CD1c-positive myeloid dendritic cell (primary cell): ENCODE results near the gene RGS11.
A peak's percentile ranks its signal among the peaks of the same experiment; 100 is the strongest.

ENCODE experiments used
- DNase-seq: peaks from one replicate; pipeline ENCODE4 v3.0.0-alpha.2; 2016; ENCODE audit errors: extremely low spot score

Gene RGS11

DNA sequence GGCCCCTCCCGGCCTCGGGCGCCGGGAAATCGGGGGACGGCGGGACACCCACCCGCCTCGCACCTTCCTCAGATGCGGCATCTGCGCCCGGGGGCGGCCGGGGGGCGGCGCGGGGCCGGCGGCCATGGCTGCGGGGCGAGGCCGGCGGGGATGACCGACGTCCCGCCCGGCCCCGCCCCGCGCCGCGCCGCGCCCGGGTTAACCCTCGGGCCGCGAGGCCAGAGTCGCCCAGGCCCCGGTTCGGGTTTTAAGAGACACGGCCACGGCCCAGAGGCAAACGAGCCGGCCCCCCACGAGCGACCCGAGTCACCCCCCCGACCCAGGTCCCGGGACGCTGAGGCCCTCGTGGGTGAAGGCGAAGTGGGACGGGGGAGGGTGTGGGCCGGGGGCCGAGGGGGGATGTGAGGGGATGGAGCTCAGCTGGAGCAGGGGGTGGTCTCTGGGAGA, at the start of gene RGS11:
Gene RGS11, minus strand, starts transcription at position 159 of the 447 bp plus-strand sequence. Its CDS starts 33 bp downstream, at position 126.
- DNase-seq: no peak

- peak; percentile 18 for DNase-seq
Observed at GRCh38 chr16:324451-325334, 48.9 kb upstream of the RGS11 start.

GRCh38 chr16:324201-324450, 48.4 kb upstream of the RGS11 start:
- no peak for DNase-seq

DNA sequence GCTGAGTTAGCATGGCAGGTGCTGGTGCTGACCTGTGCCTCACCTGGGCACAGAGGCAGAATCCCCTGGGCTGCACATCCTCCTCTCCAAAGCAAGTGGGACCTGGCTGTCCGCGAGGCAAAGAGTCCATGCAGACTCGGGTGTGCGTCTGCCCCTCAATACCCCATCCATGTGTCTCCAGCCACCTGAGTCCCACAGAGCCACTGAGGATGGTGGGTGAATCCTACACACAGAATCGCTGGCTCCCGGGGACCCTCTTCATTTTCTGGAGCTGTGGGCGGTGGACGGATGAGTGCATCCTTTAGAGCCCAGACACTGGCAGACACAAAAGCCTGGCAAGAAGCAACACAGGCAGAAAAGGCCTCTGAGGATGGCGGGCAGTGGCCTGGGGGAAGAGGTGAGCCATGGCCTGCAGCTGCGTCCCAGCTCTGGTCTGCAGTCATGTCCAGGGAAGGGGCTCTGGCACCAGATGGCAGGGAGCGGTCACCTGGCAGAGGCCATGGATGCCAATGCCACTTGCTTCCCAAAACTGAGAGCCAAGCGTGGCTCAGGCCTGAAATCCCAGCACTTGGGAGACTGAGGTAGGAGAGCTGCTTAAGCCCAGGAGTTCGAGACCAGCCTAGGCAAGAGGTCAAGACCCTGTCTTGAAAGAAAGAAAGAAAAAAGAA, 46.9 kb upstream of the RGS11 start:
- DNase-seq: no peak

- no peak for DNase-seq
Observed at GRCh38 chr16:321532-321931, 45.8 kb upstream of the RGS11 start.

- no peak for DNase-seq
Observed at GRCh38 chr16:320206-320605, 44.5 kb upstream of the RGS11 start.

DNA sequence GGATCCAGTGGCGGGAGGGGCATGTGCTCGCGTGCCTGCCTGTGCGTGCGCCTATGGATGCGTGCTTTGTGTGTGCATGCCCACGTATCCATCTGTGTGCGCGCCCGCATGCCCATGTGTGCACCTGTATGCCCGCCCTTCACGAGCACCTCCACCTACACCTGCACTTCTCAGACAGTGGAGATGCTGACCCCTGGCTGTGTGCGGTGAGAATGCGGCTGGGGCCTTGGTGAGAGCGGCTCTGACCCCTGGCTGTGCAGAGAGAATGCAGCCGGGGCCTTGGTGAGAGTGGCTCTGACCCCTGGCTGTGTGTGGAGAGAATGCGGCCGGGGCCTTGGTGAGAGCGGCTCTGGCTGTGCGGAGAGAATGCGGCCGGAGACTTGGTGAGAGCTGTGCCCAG, 42.9 kb upstream of the RGS11 start:
- DNase-seq: no peak

GRCh38 chr16:317583-317982, 41.8 kb upstream of the RGS11 start:
- DNase-seq: no peak

- no peak for DNase-seq
Observed at GRCh38 chr16:316741-317464, 41.2 kb upstream of the RGS11 start.

DNA sequence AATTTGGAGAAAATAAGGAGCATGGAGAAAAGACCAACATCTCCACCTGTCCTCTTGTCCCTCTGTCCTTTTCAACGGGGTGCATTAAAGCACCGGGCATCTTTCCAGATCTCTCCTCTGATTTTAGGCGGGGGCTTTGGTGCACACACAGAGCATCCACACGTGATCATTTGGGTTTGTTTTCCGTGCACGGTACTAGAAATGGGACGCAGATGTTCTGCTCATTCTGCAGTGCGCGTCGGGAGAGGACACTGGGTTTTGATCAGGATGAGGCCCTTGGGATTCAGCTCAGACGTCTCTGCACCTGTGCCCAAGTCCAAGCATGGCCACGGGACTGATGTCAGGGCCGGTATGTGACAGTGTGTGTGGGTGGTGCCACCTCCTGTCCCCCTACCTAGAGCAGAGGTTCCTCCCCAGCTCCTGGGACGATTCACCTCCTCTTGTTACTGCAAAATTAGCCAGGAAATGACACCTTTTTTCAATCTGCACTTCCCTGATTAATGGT, 39.1 kb upstream of the RGS11 start:
- DNase-seq: no peak

DNA sequence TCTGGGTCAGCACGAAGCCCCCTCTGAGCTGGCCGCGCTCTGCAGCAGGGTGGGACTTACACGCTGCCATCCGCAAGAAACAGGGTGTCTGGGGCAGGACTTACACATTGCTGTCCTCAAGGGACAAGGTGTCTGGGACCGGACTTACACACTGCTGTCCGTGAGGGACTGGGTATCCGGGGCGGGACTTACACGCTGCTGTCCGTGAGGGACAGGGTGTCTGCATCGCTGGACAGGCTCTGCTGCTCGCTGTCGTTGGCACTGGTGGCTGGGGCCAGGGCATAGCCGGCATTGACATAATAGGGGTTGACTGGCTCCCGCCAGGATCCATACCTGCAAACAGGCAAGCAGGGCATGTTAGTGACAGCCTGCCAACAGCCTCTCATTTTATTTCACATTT, 38.6 kb upstream of the RGS11 start:
- no peak for DNase-seq

DNA sequence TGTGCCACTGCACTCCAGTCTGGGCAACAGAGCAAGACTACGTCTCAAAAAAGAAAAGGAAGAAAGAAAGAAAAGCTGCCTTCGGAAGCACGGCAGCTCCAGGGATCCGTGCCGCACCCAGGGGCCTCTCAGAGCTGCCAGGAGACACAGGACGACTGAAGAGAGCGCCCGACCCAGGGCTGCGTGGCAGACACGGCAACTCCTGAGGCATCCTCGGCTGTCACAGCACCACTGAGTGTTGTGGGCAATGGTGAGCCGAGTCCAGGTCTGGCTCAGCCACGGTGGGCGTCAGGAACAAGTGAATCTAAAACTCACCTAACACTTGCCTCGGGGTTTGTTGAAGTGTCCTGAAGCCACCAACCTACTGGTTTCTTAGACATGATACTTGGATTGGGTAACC, 36.0 kb upstream of the RGS11 start:
- DNase-seq: no peak

GRCh38 chr16:309476-309875, 33.7 kb upstream of the RGS11 start:
- DNase-seq: no peak

DNA sequence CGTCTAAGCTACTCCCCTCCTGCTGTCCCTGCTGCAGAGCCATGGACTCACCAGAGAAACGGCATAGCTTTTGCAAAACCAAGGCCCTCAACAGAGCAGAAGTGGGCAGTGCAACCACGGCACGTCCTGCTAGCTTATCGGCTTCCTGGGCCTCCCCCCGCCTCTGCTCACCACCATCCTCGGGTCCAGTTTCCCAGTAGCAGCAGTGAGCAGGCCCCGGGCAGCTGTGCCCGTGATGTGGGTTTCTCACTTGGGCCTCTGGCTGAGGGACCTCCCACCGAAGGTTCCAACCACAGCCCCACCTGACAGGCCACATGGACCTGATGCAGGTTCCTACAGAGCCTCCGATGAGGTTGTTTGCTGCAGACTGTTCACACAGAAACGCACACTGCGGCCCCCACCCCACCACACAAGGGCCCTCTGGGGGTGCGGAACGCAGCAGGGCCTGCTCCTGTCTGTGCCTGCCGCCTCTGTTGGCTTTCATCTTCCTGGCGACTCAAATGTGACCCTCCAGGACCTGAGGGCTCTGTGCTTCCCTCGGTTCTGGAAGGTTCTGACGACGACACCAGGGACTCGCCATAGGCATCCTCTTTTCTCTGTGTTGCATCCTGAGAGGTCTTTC, 32.1 kb upstream of the RGS11 start:
- DNase-seq: no peak

DNA sequence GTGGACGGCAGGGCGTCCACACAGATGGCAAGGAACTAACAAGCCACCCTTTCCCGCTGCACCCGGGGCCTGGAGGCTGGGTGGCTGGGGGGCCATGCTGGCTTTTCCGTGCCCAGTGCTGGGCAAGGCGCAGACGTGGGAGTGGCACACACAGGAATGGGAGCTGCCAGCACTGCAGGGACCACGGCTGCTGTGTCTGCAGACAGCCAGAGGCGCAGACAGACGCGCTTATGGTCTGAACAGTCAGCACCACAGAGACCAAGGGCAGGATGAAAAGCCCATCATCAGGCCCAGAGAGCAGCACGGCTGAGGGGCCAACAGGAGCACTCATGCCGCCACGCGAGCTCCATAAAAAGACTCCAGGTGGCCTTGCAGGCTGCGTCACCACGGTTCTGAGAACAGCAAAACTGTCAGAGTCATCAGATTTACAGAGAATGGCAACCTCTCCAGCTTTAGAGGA, 31.2 kb upstream of the RGS11 start:
- DNase-seq: no peak

DNA sequence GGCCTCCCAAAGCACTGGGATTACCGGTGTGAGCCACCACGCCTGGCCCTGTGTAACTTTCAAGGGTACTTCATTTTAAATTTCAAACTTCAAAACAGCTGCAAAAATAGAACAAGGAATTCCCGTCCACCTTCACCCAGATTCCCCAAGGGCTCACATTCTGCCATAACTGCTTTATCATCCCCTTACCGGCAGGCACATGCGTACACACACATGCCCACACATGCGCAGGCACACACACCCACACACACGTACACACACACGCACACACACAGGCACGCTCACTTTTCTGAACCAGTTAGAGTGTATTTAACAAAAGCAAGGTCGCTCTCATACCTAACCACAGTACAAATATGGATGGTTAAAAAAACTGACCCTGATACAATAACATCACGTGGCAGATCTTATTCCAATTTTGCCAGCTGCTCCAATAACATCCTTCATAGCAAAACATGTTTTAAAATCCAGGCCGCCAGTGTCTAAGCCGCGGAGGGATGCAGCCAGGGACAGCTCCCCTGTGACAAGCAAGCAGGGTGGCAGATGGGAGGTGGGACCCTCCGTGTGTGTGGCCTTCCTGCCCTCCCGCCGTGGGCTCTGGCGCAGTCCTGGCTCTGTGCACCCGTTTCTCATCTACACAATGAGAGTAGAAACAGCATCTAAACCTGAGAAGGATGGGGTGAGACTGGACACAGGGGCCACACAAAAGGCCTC, 30.3 kb upstream of the RGS11 start:
- no peak for DNase-seq

- peak; percentile 26 for DNase-seq
Observed at GRCh38 chr16:303760-304505, 28.2 kb upstream of the RGS11 start.

- DNase-seq: no peak
Observed at GRCh38 chr16:301950-302349, 26.2 kb upstream of the RGS11 start.

- no peak for DNase-seq
Observed at GRCh38 chr16:301235-301634, 25.5 kb upstream of the RGS11 start.

DNA sequence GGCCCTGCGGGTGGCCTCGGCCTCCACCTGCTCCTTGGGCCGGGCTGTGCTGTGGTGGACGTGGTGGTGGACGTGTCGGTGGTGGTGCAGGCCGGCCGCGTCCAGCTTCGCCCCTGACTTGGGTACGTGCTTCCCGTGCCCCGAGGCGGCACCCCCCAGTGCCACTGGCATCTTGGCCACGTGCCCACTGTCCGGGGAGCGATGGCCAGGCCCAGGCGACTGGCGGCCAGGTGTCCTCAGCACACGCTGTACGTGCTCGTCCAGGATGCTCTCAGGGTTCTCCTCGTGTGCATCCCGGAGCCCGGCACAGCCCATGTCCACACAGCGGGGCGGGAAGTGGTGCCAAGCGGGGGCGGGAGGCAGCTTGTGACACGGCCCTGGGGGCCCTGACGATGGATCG, 22.1 kb upstream of the RGS11 start:
- no peak for DNase-seq
